ENCODE results near the gene UNC5C. TPM values are rescaled to one million over a fixed set of nuclear protein-coding genes. Genes with fewer than 3 reads are reported as not detected.
A peak's percentile ranks its signal among the peaks of the same experiment; 100 is the strongest.

Gene UNC5C
- total and polyA plus RNA-seq, 2 experiments from 2014 or later = 3.5 to 16.0 TPM

GRCh38 chr4:95516528-95517017 is 32.2 kb downstream of the UNC5C start:
- Histone ChIP-seq H3K4me2 (peak overlapping the region; percentile 46), H3K4me3 (no peak overlapping the region), H3K27ac (peak overlapping the region; percentile 64), H3K27me3 (no peaks in the 10 kb centered on the region), H3K79me2 (no peaks in the 10 kb centered on the region), H3K9me2 (replicated peaks; ENCODE audit: insufficient read depth) (no peaks in the 10 kb centered on the region), H3K36me3 (replicated peaks; ENCODE audit: insufficient read depth, low read depth) (no peaks in the 10 kb centered on the region), H4K20me1 (ENCODE audit: insufficient read depth, poor library complexity, severe bottlenecking) (no peaks in the 10 kb centered on the region), H3K9me3 (ENCODE audit: low read depth) (no peaks in the 10 kb centered on the region), H2AFZ (peak overlapping the region; percentile 14), H3K4me1 (ENCODE audit: insufficient read depth) (no peaks in the 10 kb centered on the region)
- DNase-seq (ENCODE audit: low spot score) = peak; percentile 7
- WGBS (ENCODE audit: low lambda C conversion rate, missing lambda C conversion rate) = 60% methylated on average over 10 of the region's 10 CpGs
- TF ChIP-seq EZH2 (IDR thresholded peaks at IDR 0.05; ENCODE audit: borderline replicate concordance) (no peak), EZH2phosphoT487 (IDR thresholded peaks at IDR 0.05; ENCODE audit: low read depth, severe bottlenecking, unreplicated experiment) (no peak)
- TF ChIP-seq, protein P1, sequence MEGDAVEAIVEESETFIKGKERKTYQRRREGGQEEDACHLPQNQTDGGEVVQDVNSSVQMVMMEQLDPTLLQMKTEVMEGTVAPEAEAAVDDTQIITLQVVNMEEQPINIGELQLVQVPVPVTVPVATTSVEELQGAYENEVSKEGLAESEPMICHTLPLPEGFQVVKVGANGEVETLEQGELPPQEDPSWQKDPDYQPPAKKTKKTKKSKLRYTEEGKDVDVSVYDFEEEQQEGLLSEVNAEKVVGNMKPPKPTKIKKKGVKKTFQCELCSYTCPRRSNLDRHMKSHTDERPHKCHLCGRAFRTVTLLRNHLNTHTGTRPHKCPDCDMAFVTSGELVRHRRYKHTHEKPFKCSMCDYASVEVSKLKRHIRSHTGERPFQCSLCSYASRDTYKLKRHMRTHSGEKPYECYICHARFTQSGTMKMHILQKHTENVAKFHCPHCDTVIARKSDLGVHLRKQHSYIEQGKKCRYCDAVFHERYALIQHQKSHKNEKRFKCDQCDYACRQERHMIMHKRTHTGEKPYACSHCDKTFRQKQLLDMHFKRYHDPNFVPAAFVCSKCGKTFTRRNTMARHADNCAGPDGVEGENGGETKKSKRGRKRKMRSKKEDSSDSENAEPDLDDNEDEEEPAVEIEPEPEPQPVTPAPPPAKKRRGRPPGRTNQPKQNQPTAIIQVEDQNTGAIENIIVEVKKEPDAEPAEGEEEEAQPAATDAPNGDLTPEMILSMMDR (IDR thresholded peaks at IDR 0.05; ENCODE audit: poor library complexity) = no peak

- no peaks in the 10 kb centered on the region for H3K9me3 ChIP-seq (ENCODE audit: low read depth)
- H3K27ac ChIP-seq = no peak overlapping the region
- H3K79me2 ChIP-seq = no peaks in the 10 kb centered on the region
- H3K36me3 ChIP-seq (replicated peaks; ENCODE audit: insufficient read depth, low read depth) = no peaks in the 10 kb centered on the region
- no peak for DNase-seq (ENCODE audit: low spot score)
- no peaks in the 10 kb centered on the region for H4K20me1 ChIP-seq (ENCODE audit: insufficient read depth, poor library complexity, severe bottlenecking)
- H3K9me2 ChIP-seq (replicated peaks; ENCODE audit: insufficient read depth) = no peaks in the 10 kb centered on the region
- 68% methylated on average over 1 of the region's 1 CpG for WGBS (ENCODE audit: low lambda C conversion rate, missing lambda C conversion rate)
- no peak overlapping the region for H3K4me2 ChIP-seq
- no peaks in the 10 kb centered on the region for H3K4me1 ChIP-seq (ENCODE audit: insufficient read depth)
- H3K27me3 ChIP-seq = no peaks in the 10 kb centered on the region
- TF ChIP-seq EZH2 (IDR thresholded peaks at IDR 0.05; ENCODE audit: borderline replicate concordance) (no peak), EZH2phosphoT487 (IDR thresholded peaks at IDR 0.05; ENCODE audit: low read depth, severe bottlenecking, unreplicated experiment) (no peak)
- TF ChIP-seq, protein P1 (IDR thresholded peaks at IDR 0.05; ENCODE audit: poor library complexity) = no peak
- no peak overlapping the region for H2AFZ ChIP-seq
- no peak overlapping the region for H3K4me3 ChIP-seq
These were observed 33.2 kb downstream of the UNC5C start for GRCh38 chr4:95515589-95515988.

DNA sequence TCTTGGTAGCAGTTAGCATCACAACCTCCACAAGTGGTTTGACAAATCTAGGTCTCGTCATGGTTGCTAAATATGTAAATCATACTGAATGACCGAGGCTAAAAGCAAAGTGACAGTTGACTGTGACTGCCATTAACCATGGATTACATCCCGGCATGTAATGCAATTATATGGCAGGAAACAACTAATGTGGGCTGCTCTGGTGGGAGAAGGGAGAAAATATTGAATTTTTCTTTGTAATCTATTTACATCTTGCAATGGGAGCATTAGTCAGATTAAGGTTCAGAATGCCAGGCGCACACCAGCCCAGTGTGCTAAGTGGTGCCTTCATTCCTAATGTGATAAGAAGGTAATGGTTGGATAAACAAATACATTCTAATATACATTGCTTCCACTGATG is 35.8 kb downstream of the UNC5C start:
- no peaks in the 10 kb centered on the region for H3K27me3 ChIP-seq
- no peaks in the 10 kb centered on the region for H3K79me2 ChIP-seq
- no peak overlapping the region for H3K4me2 ChIP-seq
- TF ChIP-seq, protein P1 (IDR thresholded peaks at IDR 0.05; ENCODE audit: poor library complexity) = no peak
- no peak for TF ChIP-seq EZH2 (IDR thresholded peaks at IDR 0.05; ENCODE audit: borderline replicate concordance)
- TF ChIP-seq EZH2phosphoT487 (IDR thresholded peaks at IDR 0.05; ENCODE audit: low read depth, severe bottlenecking, unreplicated experiment) = no peak
- H3K9me2 ChIP-seq (replicated peaks; ENCODE audit: insufficient read depth) = no peaks in the 10 kb centered on the region
- H3K9me3 ChIP-seq (ENCODE audit: low read depth) = no peaks in the 10 kb centered on the region
- H3K4me1 ChIP-seq (ENCODE audit: insufficient read depth) = no peaks in the 10 kb centered on the region
- H3K27ac ChIP-seq = no peak overlapping the region
- H4K20me1 ChIP-seq (ENCODE audit: insufficient read depth, poor library complexity, severe bottlenecking) = no peaks in the 10 kb centered on the region
- no peak overlapping the region for H2AFZ ChIP-seq
- no peak for DNase-seq (ENCODE audit: low spot score)
- no peak overlapping the region for H3K4me3 ChIP-seq
- 85% methylated on average over 4 of the region's 4 CpGs for WGBS (ENCODE audit: low lambda C conversion rate, missing lambda C conversion rate)
- H3K36me3 ChIP-seq (replicated peaks; ENCODE audit: insufficient read depth, low read depth) = no peaks in the 10 kb centered on the region

All from hepatocyte (in vitro differentiated cells).